Activated CD8-positive, alpha-beta memory T cell treated with anti-CD3 and anti-CD28 coated beads for 48 hours (primary cell): ENCODE data around the gene DRC7.

Source experiments
- DNase-seq, 3 experiments: peaks; one replicate each; pipeline ENCODE4 v3.0.0-alpha.2; 2020; ENCODE audit warnings: low read depth in 2 of 3, low spot score in 2 of 3

The DRC7 gene

GRCh38 chr16:57781349-57781740 is 86.7 kb downstream of the DRC7 start:
- no peak for DNase-seq
